Dedifferentiated amniotic fluid mesenchymal stem cell (primary cell): ENCODE data around the gene TRIM63.

ENCODE experiments used
- DNase-seq: peaks from one replicate; pipeline ENCODE4 v3.0.0-alpha.2; 2016; ENCODE audit errors: extremely low spot score

The TRIM63 gene

DNA sequence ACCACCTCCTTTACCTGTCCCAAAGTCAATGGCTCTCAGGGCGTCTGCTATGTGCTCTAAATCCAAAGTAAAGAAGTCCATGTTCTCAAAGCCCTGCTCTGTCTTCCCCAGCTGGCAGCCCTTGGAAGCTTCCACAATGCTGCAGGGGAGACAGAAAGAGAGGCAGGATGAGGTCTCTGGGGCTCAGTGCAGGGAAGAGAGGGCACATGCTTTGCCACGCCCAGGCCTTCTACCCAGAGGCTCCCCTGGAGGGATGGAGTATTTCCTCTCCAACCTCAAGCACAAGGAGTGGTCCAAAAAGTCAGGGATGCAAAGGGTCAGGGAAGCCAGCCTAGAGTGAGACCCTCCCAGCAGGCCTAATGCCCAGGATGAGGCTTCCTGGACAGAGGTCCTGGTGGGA lies 10.2 kb downstream of the TRIM63 start:
- no peak for DNase-seq

DNA sequence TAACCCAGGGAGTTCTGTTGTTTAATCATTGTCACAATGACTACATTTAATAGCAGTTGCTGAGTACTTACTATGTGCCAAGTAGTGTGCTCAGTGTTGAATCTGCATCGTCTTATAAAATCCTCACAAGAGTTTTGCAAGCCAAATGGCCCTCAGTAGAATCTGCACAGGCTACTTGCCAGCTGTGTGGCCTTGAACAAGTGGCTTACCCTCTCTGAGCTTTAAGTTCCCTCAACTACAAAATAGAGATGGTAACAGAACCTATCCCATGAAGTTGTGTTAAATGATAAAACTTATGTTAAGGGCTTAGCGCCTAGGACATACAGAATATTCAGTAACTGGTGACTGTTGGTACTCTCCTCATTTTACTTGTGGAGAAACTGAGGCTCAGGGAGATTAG lies 12.4 kb downstream of the TRIM63 start:
- no peak for DNase-seq

DNA sequence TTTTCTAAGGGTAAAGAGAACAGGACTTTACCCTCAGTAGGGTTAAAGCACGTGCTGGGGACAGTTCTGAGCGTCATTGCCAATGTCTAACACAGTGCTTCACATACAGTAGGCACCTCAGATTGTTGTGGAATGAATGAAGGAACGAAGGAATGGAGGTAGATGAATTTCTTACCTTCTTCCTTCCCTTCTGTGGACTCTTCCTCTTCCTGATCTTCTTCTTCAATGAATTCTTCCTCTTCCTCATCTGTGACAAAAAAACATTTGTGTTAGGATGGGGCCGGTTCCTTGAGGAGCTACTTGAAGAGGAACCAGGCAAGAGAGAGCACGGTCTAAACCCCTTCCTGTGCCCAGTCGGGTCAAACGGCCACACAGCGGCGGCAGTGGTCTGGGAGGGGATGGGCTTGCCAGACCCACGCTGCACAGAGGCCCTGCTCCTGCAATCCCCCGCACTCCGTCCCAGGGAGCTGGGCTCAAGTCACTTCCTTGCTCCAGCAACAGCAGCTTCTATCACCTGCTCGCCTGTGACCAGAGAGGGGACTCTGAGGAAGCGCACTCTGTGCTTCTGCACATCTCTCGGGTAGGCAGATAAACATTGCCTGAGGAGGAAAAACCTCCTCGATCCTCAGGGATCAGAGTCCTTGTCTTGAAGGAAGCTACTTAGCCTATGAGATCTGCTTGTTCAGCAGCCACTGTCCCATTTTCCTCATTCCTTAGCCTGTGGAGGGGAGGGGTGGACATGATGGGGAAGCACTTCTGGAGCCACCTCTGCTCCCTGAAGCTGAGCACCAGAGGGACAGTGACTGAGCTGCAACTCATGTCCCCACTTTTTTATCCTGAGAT lies 13.5 kb downstream of the TRIM63 start:
- no peak for DNase-seq

DNA sequence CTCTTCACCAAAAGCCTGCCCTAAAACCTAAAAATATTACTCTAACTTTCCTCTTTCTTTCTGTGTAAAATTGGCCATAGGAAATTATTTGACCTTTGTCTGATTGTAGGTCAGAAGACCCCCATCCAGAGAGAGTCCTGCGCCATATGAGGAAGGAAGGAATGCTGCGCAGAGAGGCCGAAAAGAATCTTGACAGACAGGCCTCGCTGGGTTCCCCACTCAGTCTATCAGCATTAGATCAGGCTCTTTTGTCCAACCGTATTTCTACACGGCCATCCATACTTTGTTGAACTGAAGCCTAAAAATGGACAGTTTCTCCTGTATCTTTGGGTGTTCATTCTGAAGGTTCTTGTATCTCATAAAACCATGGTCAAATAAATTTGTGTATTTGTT lies 17.2 kb downstream of the TRIM63 start:
- no peak for DNase-seq

DNA sequence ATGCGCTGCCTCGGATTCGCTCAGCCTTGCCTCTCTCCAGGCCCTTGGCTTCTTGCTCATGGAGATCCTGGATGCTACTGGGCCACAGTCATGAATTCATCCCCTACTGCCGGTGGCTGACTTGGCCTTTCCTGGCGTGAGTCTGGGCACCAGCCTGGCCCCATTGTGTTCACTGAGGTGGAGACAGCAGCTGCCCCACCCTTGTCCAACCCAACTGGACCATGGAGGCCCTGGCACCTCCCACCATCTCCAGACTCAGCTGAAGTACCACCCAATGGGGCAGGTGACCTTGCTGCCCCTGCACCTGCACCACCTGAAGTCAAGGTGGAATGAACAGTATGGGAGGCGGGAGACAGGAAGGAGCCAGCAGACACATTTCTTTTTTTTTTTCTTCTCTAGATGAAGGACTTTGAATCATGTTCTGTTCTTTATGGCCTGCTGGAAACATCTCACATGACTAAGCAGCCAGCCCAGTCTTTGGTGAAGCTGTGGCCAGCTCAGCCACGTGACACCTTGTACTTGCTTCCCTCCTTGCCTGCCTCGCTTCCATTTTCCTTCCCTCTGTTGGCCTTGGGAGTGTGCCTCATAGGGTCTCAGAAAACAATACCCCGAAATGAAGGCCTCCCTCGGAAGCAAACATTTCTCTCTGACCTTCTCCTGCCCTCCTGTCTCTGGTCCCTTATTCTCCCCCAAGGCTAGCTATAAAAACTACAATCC lies 17.7 kb downstream of the TRIM63 start:
- no peak for DNase-seq

DNA sequence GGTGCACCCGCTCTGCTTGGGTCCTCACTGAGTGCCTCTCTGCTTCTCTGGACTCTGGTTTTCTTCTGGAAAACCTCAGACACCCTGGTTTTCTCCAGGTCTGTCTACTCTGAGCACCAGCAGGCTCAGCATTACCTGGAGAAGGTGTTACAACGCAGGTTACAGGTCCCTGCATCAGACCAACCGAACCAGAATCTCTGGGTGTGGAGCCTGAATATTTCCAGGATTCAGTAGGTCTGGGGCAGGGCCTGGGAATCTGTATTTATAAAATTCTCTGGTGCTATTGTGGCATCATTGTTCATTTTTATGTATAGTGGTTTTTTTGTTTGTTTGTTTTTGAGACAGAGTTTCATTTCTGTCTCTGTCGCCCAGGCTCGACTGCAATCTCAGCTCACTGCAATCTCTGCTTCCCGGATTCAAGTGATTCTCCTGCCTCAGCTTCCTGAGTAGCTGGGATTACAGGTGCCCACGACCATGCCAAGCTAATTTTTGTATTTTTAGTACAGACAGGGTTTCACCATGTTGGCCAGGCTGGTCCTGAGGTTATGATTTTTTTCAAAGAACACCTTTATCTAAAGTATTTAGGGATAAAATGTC lies 20.1 kb downstream of the TRIM63 start:
- no peak for DNase-seq

DNA sequence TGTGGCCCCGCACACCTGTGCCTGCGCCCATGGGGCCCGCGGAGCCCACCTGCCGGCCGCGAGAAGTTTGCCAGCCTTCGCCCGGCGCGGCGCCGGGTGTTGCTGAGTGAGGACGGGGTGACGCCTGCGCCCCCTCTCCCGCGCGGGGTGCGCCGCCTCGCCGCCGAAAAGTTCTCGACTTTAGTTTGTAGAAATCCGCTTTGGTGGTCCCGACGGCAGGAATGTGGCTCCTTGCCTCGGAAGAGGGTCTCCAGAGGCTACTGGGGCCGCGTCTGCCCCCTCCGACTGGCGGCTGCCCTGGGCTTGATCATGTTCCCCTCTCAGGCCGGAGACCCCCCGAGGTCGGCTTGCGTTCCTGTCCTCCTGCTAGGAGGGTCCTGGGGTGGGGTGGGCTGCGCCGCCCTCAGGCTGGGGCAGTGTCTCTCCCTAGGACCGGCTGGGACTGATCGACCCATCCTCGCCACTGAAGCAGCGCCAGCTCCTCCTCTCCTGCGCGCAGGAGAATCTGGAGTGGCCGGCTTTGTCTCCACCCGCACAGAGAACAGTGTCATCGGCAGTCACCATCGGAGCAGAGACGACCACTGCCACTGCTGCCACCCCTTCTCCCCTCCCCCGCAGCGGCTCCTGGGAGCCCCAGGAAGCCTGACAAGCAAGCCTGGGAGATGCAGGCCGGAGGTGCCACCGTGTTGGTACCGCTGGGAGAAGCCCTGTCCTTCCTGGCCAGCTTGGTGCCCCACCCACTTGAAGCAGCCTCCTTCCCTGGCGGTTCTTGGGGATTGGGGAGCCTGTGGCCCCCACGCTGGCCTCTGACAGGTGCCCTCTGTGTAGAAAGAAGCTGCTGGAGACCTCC lies 21.0 kb downstream of the TRIM63 start:
- no peak for DNase-seq

DNA sequence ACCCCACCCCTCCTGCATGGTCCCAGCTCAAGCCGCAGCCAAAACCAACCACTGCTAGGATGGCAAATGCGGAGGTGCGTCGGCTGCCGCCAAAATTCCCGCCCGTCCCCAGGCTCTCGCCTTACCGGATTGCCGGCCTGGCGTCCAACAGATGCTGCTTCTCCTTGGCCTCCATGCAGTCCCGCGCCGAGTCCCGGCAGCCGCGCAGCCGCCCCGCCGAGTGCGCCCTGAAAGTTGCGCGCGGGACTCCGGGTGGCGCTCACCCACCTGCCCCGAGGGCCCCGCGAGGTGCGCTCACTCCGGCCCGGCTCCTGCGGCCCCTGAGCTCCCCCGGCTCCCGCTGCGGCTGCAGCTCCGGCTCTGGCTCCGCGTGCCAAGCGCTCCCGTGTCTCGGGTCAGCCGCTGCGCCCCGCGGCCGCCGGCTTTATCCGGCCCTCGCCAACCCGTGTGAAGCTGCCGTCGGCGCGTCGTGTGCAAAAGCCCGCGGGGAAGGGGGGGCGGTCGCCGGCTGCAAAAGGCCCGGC lies 21.6 kb downstream of the TRIM63 start, which contains the start of gene SLC30A2:
Gene SLC30A2, minus strand, starts transcription at position 397 of the 524 bp plus-strand sequence. Its CDS starts 222 bp downstream, at position 175.
- DNase-seq, result no peak

DNA sequence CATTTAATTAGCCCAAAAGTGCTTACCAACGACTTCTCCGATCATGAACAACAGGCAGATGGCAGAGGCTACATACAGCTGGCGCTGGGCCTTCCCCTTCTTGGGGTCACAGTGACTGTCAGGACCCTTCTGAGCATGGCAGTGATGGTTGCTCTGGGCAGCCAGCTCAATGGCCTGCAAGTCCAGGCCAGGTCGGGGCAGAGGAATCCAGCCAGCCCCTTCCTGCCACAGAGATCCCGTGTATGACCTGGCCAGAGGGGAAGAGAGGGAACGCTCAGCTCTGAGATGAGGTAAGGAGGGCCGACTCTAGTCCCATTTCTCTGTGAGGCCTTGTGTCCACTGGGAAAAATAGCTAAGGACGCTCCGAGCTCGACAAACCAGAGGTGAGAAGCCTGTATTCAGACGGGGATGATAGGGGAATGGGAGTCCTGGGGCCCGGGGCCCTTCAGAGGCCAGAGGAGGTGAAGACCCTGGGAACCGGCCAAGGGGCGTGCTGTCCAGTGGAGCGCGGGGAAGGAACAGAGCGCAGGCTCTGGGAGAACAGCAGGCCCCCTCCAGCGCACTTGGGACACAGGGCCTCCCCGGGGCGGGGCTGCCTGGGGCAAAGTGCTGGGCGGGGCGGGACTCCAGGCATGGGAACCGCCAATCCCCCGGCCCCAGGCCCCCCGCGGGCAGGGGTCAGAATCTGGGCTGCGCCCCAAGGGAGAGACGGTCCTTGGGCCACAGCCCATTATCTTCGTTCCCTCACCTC lies 22.3 kb downstream of the TRIM63 start:
- DNase-seq, result no peak

DNA sequence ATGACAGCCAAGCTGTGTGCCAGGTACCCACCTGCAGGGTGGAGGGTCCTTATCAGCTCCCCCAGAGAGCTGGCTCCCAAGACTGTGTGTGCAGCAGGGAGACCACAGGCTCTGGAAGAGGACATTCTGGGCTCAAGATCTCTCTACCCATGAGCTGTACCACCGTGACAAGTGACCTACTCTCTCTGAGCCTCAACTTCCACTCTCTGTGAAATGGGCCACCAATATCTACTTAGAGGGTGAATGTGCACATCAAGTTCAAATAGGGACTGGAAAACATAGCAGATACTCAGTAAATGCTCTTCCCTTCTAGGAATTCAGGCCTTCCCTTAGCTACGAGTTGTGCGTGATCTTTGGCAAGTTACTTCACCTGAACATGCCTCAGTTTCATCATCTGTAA lies 23.0 kb downstream of the TRIM63 start:
- DNase-seq, result no peak

DNA sequence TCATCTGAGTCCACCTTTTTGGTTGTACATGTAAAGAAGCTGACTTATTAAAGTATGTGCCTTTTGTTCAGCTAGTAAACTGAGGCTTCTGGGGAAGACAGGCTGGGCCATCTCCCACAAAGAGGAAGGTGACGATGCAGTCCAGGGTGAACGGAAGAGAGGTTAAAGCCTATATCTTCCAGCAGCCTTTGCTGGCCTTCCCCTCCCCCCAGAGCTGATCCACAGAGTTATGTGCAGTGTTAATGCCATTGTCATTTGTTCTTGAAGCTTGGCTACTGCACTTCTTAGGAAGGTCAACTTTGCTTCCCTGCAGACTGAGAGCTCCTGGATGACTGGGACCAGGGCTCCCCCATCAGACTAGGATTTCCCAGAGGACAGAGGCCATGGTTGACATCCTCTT lies 23.7 kb downstream of the TRIM63 start:
- DNase-seq, result no peak

DNA sequence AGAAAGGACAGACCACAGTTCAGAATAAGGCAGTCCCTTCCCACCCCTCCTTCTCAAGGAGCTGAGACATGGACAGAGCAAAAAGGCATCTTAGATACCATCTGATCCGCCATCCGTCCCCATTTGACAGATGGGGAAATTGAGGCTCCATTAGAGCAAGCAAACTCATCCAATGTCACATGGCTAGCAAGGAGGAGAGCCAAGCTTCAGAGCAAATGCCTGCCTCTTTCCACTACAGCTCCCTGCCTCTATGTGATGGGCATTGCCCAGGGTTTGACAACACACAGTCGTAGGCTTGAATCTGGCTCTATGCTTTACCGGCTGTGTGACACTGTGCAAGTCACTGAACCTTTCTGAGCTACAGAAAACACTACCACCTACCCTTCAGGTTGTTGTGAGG lies 25.5 kb downstream of the TRIM63 start:
- no peak for DNase-seq

DNA sequence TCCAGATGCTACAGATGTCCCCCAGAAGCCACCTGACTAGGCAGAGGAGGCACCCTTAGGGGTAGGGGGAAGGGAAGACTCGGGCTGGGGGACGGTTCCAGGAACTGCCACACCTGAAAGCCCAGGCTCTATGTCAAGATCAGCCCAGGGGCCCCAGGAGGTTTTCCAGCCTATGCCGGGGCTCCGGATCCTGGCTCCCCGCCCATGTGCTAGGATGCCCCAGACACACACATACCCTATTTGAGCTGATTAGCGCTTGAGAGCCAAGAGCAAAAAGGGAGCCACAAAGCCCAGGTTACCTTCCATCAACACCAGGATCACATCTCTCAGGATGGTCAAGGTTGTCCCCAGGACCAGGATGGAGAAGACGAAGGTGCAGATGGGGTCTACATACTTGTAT lies 26.0 kb downstream of the TRIM63 start:
- no peak for DNase-seq

DNA sequence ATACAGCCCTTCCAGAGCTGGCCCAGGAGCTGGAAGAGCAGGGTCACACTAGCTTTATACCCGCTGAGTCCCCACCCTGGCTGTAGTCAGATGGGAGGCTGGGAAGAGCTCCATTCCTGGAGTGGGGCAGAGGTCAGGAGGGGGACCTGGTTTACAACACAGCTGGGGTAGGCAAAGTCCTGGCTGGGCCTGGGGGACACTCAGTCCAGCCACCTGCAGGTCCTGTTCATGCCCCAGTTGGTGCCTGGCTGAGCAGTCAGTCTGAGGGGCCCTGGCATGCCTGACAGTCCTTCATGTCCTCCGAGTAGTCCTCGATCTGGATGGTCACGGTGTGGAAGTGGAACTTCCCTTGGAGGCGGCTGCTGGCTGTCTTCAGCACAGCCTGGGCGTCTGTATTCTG lies 28.5 kb downstream of the TRIM63 start:
- no peak for DNase-seq

DNA sequence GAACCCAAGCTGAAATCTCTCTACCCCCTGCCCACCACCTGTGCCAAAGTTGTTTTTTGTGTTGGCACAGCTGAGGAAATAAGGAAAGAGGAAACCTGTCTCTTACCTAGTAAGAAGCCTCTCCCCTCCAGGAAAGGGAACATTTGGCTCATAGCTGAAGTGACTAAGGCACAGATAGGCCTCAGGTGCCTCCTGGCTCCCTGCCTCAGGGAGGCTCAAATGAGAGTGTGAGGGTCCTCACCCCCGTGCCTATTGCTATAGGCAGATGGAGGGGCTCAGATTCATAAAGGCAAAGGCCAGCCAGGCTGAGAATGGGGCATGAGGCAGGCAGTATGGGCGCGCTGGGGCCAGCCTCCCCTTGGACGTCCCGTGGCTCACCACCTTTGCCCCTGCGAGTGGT lies 29.0 kb downstream of the TRIM63 start:
- no peak for DNase-seq

DNA sequence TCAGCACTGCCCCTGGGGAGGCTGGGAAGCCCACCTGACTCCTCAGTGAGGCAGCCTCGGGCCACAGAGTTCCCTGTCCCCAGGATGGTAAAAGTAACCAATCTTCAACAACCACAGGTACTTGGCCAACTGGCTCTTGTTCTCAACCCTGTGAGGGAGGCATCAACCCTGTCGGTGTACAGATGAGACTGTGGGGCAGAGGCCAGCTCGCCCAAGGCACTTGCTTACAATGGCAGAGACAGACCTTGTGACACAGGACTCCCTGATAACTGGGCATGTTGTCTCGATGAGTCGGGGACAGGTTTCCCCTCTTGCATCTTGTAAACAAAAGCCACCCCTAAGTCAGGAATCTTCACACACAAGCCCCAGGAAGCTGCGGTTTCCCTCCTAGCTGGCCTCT lies 29.5 kb downstream of the TRIM63 start:
- no peak for DNase-seq

DNA sequence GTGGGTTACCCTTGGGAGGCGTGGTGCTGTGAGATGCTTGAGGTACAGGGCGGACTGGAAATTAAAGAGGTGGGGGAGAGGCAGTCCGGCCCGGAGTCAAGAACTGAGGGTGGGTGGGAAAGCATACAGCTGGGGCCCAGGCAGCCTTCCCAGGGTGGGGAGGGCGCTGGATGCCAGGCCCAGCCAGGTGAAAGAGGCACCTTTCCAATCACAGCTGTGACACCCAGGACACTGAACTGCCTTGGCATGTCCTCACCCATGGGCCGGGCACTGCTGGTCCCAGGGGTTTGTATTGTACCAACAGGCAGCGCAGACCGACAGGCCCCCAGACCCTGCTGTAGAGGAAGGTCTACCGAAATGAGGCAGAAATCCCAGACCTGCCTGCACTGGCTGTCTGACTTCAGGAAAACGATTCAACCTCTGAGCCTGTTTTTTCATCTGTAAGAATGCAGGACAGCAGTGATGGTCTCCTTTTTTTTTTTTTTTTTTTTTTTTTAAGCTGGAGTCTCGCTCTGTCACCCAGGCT lies 30.6 kb downstream of the TRIM63 start:
- no peak for DNase-seq

DNA sequence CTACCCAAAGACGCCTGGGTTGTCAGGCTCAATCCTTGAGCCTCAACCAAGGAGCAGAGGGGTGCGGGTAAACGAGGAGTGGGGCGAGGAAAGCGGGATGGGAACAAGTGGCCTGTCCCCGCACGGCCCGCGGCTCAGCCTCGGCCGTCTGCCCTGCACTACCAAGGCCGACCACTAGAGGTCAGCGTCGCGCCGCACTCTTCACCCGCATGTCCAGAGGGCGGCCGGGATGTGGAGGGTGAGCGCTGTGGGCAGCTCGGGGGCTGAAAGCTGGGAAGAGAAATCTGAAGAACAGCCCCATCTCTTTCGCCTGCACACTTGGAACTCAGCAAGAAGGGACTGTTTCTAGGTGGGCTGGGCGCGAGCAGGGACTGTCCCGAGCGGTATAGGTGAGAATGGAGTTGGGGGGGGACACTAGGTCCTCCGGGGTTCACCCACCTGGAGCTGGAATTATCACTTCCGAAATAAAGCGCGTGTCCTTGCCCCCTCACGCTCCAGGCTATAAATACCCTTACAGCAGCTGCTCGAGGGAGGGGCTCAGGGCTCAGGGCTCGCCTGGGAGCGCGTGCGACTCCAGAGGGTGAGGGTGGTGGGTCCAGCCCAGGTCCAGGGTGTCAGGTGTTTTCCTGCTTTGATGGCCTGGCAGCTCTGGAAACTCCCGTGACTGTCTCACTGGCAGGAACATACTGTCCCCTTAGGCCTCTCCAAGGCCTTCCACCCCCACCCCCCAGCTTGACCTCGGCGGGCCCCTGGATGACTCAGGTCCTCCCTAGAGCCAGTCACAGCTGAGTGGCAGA lies 31.3 kb downstream of the TRIM63 start:
- peak; percentile 43 for DNase-seq

DNA sequence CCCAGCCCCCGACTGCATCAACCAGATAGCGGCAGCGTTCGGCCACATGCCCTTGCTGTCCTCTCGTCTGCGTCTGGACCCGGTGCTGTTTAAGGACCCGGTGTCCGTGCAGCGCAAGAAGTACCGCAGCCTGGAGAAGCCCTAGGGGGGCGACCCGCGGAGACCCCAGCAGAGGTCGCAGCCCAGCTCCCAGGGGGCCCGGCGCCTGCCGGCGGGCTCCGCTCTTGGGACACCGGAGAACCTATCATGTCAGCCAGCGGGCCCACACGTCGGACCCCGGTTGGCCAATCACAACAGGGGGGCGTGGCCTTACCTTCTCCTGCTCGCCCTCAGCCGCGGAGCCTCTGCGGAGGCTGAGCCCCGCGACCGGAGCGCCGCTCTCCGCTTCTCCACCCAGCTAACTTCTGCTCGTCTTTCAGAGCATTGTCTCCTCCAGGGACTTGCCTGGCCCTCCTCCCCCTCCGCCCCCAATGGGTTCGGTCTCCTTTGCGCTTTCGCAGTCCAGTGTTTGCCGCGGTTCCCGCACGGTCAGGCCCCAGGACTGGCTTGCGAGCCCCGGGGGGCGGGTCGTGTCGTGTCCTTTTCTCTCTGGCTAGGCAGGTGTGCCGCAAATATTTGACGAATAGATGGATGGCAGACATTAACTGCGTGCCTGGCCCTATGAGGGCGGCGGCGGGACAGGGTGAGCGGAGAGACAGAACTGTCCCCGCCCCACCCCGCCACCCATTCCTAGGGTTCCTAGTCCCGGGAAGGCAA lies 32.0 kb downstream of the TRIM63 start:
- DNase-seq, result peak; percentile 88
